Measurements from ENCODE around the gene USF3.

USF3 gene

DNA sequence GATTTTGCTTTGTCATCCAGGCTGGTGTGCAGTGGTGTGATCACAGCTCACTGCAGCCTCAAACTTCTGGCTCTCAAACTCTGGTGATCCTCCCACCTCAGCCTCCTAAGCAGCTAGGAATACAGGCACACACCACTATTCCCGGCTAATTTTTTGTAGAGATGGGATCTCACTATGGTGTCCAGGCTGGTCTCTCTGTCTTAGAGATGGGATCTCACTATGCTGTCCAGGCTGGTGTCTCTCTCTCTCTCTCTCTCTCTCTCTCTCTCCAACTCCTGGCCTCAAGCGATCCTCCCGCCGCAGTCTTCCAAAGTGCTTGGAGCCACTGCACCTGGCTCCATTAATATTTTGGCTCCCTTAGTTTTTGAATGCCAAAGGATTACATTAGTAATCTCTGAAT, 17.7 kb downstream of the USF3 start:
- no peak for ATAC-seq
- Mint-ChIP-seq H3K27ac (peak overlapping the region; percentile 58), H3K4me3 (no peak overlapping the region), H3K4me1 (peaks cover 13% of the 10 kb centered on the region), H3K9me3 (no peaks in the 10 kb centered on the region), H3K36me3 (peaks cover 24% of the 10 kb centered on the region)
- DNase-seq (ENCODE audit: low spot score in 2 of 2) = no peak

DNA sequence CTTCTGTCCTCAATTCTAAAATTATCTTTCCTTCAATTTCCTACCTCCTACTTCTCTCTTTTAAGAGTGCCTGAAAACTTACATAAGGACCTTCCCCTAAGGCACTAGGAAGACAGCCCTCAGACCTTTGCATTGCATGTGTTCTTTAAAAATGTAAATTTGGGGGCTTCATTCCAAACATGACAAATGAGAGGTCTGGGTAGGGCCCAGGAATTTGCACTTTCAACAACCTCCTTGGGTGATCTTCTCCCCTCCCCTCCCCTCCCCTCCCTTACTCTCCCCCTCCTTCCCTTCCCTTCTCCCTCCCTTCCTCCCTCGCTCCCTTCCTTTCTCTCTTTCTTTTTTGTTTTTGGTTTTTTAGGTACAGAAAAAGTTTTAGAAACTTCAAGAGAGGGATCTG, 18.7 kb downstream of the USF3 start:
- no peaks in the 10 kb centered on the region for H3K9me3 Mint-ChIP-seq
- no peak for ATAC-seq
- no peak overlapping the region for H3K4me3 Mint-ChIP-seq
- no peak overlapping the region for H3K27ac Mint-ChIP-seq
- H3K36me3 Mint-ChIP-seq = peaks cover 35% of the 10 kb centered on the region
- no peak for DNase-seq (ENCODE audit: low spot score in 2 of 2)
- peaks cover 13% of the 10 kb centered on the region for H3K4me1 Mint-ChIP-seq

DNA sequence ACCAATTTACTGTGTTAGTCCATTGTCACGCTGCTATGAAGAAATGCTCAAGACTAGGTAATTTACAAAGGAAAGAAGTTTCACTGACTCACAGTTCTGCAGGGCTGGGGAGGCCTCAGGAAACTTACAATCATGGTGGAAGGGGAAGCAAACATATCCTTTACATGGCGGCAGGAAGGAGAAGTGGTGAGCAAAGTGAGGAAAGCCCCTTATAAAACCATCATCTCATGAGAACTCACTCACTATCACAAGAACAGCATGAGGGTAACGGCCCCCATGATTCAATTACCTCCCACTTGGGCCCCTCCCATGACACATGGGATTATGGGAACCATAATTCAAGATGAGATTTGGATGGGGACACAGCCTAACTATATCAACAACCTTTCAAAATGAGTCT, 20.2 kb downstream of the USF3 start:
- no peak for ATAC-seq
- H3K4me1 Mint-ChIP-seq = peaks cover 13% of the 10 kb centered on the region
- H3K9me3 Mint-ChIP-seq = no peaks in the 10 kb centered on the region
- DNase-seq (ENCODE audit: low spot score in 2 of 2) = no peak
- H3K36me3 Mint-ChIP-seq = peaks cover 50% of the 10 kb centered on the region
- H3K27ac Mint-ChIP-seq = peak overlapping the region; percentile 32
- no peak overlapping the region for H3K4me3 Mint-ChIP-seq

GRCh38 chr3:113673593-113673992, 22.8 kb downstream of the USF3 start:
- H3K27ac Mint-ChIP-seq = no peak overlapping the region
- no peak overlapping the region for H3K4me3 Mint-ChIP-seq
- peaks cover 8% of the 10 kb centered on the region for H3K4me1 Mint-ChIP-seq
- peaks cover 51% of the 10 kb centered on the region for H3K36me3 Mint-ChIP-seq
- DNase-seq (ENCODE audit: low spot score in 2 of 2) (no peak), ATAC-seq (no peak)
- no peaks in the 10 kb centered on the region for H3K9me3 Mint-ChIP-seq

DNA sequence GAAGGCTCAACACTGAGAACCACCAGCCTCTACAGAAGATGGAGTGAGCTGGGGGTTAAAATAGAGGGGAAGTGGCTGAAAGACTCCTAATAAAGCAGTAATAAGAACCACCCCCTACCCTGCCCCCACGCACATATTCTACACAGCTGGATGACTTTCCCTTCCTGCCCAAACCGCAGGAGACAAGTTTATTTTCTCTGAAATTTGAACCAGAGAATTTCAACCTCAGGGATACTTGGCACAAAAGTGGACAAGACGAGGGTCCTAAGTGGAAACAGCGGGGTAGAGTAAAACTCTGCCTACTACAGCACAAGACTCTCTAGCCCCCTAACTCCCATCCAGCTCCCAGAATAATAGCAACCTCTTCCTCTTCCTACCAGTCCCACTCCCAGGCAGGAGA, 28.4 kb downstream of the USF3 start:
- Mint-ChIP-seq H3K36me3 (peaks cover 46% of the 10 kb centered on the region), H3K4me3 (no peak overlapping the region), H3K27ac (no peak overlapping the region), H3K9me3 (no peaks in the 10 kb centered on the region), H3K4me1 (peaks cover 6% of the 10 kb centered on the region)
- no peak for ATAC-seq
- no peak for DNase-seq (ENCODE audit: low spot score in 2 of 2)

- DNase-seq (ENCODE audit: low spot score in 2 of 2) (no peak), ATAC-seq (no peak)
- H3K36me3 Mint-ChIP-seq = peaks cover 57% of the 10 kb centered on the region
- no peaks in the 10 kb centered on the region for H3K9me3 Mint-ChIP-seq
- peaks cover 6% of the 10 kb centered on the region for H3K4me1 Mint-ChIP-seq
- no peak overlapping the region for H3K4me3 Mint-ChIP-seq
- peak overlapping the region; percentile 2 for H3K27ac Mint-ChIP-seq
Observed at GRCh38 chr3:113664523-113665094, 31.8 kb downstream of the USF3 start.

DNA sequence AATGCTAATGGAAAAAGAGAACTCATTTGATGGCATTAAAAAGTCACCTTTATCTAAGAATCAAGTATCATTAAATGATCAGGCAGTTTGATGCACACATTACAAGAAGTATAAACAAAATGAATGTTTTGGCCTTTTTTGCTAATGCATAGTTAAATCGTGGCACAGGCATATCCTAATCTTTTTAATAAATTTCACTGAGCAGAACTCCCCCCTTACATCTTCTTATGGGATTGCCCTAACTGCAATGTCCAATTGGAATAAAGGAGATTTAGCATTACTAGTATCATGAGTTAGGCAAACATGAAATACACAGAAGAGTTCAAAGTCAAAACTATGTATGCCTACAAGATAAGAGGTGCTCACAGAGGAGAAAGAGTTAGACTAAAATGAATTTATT, 32.7 kb downstream of the USF3 start:
- H3K36me3 Mint-ChIP-seq = peaks cover 63% of the 10 kb centered on the region
- H3K9me3 Mint-ChIP-seq = no peaks in the 10 kb centered on the region
- H3K4me3 Mint-ChIP-seq = no peak overlapping the region
- H3K4me1 Mint-ChIP-seq = peaks cover 6% of the 10 kb centered on the region
- no peak for ATAC-seq
- H3K27ac Mint-ChIP-seq = no peak overlapping the region
- no peak for DNase-seq (ENCODE audit: low spot score in 2 of 2)

- Mint-ChIP-seq H3K4me3 (no peak overlapping the region), H3K36me3 (peaks cover 63% of the 10 kb centered on the region), H3K9me3 (no peaks in the 10 kb centered on the region), H3K4me1 (peaks cover 6% of the 10 kb centered on the region), H3K27ac (no peak overlapping the region)
- DNase-seq (ENCODE audit: low spot score in 2 of 2) (no peak), ATAC-seq (no peak)
Observed at GRCh38 chr3:113663324-113663750, 33.1 kb downstream of the USF3 start.

DNA sequence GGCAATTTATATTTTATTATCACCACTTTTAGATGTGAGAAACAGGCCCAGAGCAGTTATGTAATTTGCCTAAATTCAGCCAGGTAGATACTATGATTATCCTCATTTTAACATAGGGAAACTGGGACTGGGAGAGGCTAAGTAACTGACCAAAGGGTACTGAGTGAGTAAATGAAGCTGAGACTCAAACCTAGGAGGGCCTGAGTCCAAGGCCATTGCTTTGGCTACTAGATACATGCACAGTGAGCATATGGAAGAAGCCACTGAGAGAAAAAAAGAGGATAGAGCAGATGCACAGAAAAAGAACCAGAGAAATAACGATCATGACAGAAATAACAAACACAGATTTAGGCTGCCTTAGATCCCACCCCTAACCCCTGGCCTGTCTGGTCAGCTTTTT, 33.6 kb downstream of the USF3 start:
- Mint-ChIP-seq H3K4me1 (peaks cover 4% of the 10 kb centered on the region), H3K9me3 (no peaks in the 10 kb centered on the region), H3K4me3 (no peak overlapping the region), H3K36me3 (peaks cover 63% of the 10 kb centered on the region), H3K27ac (no peak overlapping the region)
- no peak for ATAC-seq
- DNase-seq (ENCODE audit: low spot score in 2 of 2) = no peak

DNA sequence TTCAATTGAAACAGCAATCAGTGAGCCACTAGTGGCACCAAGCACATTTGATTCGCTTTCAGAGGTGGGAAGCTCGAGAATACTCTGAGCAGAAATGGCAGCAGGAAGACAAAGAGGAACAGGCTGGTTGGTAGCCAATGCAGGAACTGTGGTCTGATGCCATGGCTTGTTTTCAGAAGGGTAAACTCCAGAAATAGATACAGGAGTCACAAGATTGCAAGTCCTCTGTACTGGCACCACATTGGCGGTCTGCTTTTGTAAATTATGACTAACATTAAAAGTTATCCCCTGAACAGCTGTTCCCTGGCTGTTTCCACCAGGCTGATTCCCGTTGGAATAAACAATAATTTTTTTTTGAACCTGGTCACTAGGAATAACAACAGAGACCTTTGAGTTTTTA, 35.5 kb downstream of the USF3 start:
- no peak for ATAC-seq
- no peak for DNase-seq (ENCODE audit: low spot score in 2 of 2)
- Mint-ChIP-seq H3K36me3 (peaks cover 58% of the 10 kb centered on the region), H3K9me3 (no peaks in the 10 kb centered on the region), H3K4me1 (peaks cover 8% of the 10 kb centered on the region), H3K4me3 (no peak overlapping the region), H3K27ac (no peak overlapping the region)

- H3K4me3 Mint-ChIP-seq = no peak overlapping the region
- peaks cover 8% of the 10 kb centered on the region for H3K4me1 Mint-ChIP-seq
- DNase-seq (ENCODE audit: low spot score in 2 of 2) (no peak), ATAC-seq (no peak)
- H3K27ac Mint-ChIP-seq = no peak overlapping the region
- no peaks in the 10 kb centered on the region for H3K9me3 Mint-ChIP-seq
- peaks cover 53% of the 10 kb centered on the region for H3K36me3 Mint-ChIP-seq
Observed at GRCh38 chr3:113660458-113660857, 36.0 kb downstream of the USF3 start.

GRCh38 chr3:113659996-113660395, 36.4 kb downstream of the USF3 start:
- no peaks in the 10 kb centered on the region for H3K9me3 Mint-ChIP-seq
- no peak overlapping the region for H3K4me3 Mint-ChIP-seq
- peaks cover 11% of the 10 kb centered on the region for H3K4me1 Mint-ChIP-seq
- H3K27ac Mint-ChIP-seq = no peak overlapping the region
- DNase-seq (ENCODE audit: low spot score in 2 of 2) (no peak), ATAC-seq (no peak)
- peaks cover 51% of the 10 kb centered on the region for H3K36me3 Mint-ChIP-seq

GRCh38 chr3:113659101-113659541, 37.3 kb downstream of the USF3 start:
- no peak for DNase-seq (ENCODE audit: low spot score in 2 of 2)
- Mint-ChIP-seq H3K36me3 (peaks cover 44% of the 10 kb centered on the region), H3K4me3 (no peak overlapping the region), H3K9me3 (no peaks in the 10 kb centered on the region), H3K27ac (no peak overlapping the region), H3K4me1 (peaks cover 13% of the 10 kb centered on the region)
- ATAC-seq = no peak

GRCh38 chr3:113658107-113658506, 38.3 kb downstream of the USF3 start:
- no peaks in the 10 kb centered on the region for H3K9me3 Mint-ChIP-seq
- H3K27ac Mint-ChIP-seq = no peak overlapping the region
- no peak overlapping the region for H3K4me3 Mint-ChIP-seq
- peaks cover 36% of the 10 kb centered on the region for H3K36me3 Mint-ChIP-seq
- ATAC-seq (no peak), DNase-seq (ENCODE audit: low spot score in 2 of 2) (no peak)
- H3K4me1 Mint-ChIP-seq = peaks cover 13% of the 10 kb centered on the region

- no peak for DNase-seq (ENCODE audit: low spot score in 2 of 2)
- no peak overlapping the region for H3K4me3 Mint-ChIP-seq
- H3K4me1 Mint-ChIP-seq = peaks cover 13% of the 10 kb centered on the region
- no peak overlapping the region for H3K27ac Mint-ChIP-seq
- H3K36me3 Mint-ChIP-seq = peaks cover 14% of the 10 kb centered on the region
- no peak for ATAC-seq
- H3K9me3 Mint-ChIP-seq = no peaks in the 10 kb centered on the region
Observed at GRCh38 chr3:113654851-113655250, 41.6 kb downstream of the USF3 start.

DNA sequence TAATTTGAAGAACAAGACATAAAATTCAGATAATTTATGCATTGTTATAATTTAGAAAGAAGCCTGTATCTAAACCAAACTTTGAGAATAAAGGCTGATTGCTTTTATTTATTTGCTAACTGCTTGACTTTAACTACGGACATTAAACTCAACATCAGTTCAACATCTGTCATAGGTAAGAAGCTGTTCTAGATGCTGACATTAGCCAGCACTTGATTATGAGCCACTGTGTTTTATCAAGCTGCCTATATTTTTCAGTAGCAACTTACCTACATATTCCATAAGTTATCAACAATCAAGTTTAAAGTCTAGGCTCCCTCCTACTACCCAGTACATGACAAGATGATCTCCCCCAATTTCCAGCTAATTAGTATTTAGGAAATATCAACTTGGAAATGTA, 42.1 kb downstream of the USF3 start:
- no peak for DNase-seq (ENCODE audit: low spot score in 2 of 2)
- Mint-ChIP-seq H3K4me3 (no peak overlapping the region), H3K27ac (no peak overlapping the region), H3K9me3 (no peaks in the 10 kb centered on the region), H3K4me1 (peaks cover 13% of the 10 kb centered on the region), H3K36me3 (peaks cover 9% of the 10 kb centered on the region)
- no peak for ATAC-seq
